NK-92 treated with Interleukin-12 subunit alpha and Interleukin-12 subunit beta, amount 100 ng/mL, for 24 hours (cell line): Measurements from ENCODE around the gene S1PR1.
"Not testable (repeated sequence)": the region's sequence is repeated elsewhere in the genome, so short reads cannot be mapped to it uniquely, and the experiment has no call there.

Experiments used
- DNase-seq: peaks from one replicate; lab custom pipeline; 2025; lab: John Stamatoyannopoulos, UW

Gene S1PR1

GRCh38 chr1:101236516-101237228 lies at the start of gene S1PR1:
TSS of gene S1PR1 (plus strand) at chr1:101237019. CDS start at chr1:101238985, 1,966 bp downstream.
- DNase-seq, result peak; percentile 38

GRCh38 chr1:101187297-101187696 lies 49.5 kb upstream of the S1PR1 start:
- no peak for DNase-seq

- DNase-seq, result no peak
These were observed 48.5 kb upstream of the S1PR1 start for GRCh38 chr1:101188331-101188730.

- not testable (repeated sequence) for DNase-seq
These were observed 47.9 kb upstream of the S1PR1 start for GRCh38 chr1:101188968-101189367.

GRCh38 chr1:101190441-101190840 lies 46.4 kb upstream of the S1PR1 start:
- DNase-seq, result no peak

- DNase-seq, result no peak
These were observed 45.8 kb upstream of the S1PR1 start for GRCh38 chr1:101191049-101191448.

- DNase-seq, result peak; percentile 21
These were observed 43.1 kb upstream of the S1PR1 start for GRCh38 chr1:101193733-101194169.

GRCh38 chr1:101194746-101195145 lies 42.1 kb upstream of the S1PR1 start:
- DNase-seq, result no peak

- DNase-seq, result no peak
These were observed 40.2 kb upstream of the S1PR1 start for GRCh38 chr1:101196668-101197067.

GRCh38 chr1:101198842-101199636 lies 37.8 kb upstream of the S1PR1 start:
- DNase-seq, result no peak

GRCh38 chr1:101199637-101199982 lies 37.2 kb upstream of the S1PR1 start:
- DNase-seq, result no peak

GRCh38 chr1:101200513-101200912 lies 36.3 kb upstream of the S1PR1 start:
- DNase-seq, result no peak

GRCh38 chr1:101203820-101204540 lies 32.8 kb upstream of the S1PR1 start:
- DNase-seq, result no peak

GRCh38 chr1:101205457-101205856 lies 31.4 kb upstream of the S1PR1 start:
- DNase-seq, result no peak

GRCh38 chr1:101206139-101206538 lies 30.7 kb upstream of the S1PR1 start:
- not testable (repeated sequence) for DNase-seq

GRCh38 chr1:101207271-101207670 lies 29.5 kb upstream of the S1PR1 start:
- not testable (repeated sequence) for DNase-seq

- no peak for DNase-seq
These were observed 28.9 kb upstream of the S1PR1 start for GRCh38 chr1:101207891-101208290.

- DNase-seq, result no peak
These were observed 21.3 kb upstream of the S1PR1 start for GRCh38 chr1:101215363-101216011.

- DNase-seq, result no peak
These were observed 20.2 kb upstream of the S1PR1 start for GRCh38 chr1:101216623-101217022.

- DNase-seq, result no peak
These were observed 19.7 kb upstream of the S1PR1 start for GRCh38 chr1:101217148-101217547.

GRCh38 chr1:101218968-101219367 lies 17.9 kb upstream of the S1PR1 start:
- DNase-seq, result not testable (repeated sequence)
